HG03342 (cell line): Measurements from ENCODE around the gene CX3CR1.

Source experiments
- ATAC-seq: cut with Tn5 transposase; IDR thresholded peaks from one replicate; pipeline ENCODE4 v1.9.1; 2021; ENCODE audit warnings: mild to moderate bottlenecking, moderate library complexity; ENCODE audit not compliant: unreplicated experiment

The CX3CR1 gene

DNA sequence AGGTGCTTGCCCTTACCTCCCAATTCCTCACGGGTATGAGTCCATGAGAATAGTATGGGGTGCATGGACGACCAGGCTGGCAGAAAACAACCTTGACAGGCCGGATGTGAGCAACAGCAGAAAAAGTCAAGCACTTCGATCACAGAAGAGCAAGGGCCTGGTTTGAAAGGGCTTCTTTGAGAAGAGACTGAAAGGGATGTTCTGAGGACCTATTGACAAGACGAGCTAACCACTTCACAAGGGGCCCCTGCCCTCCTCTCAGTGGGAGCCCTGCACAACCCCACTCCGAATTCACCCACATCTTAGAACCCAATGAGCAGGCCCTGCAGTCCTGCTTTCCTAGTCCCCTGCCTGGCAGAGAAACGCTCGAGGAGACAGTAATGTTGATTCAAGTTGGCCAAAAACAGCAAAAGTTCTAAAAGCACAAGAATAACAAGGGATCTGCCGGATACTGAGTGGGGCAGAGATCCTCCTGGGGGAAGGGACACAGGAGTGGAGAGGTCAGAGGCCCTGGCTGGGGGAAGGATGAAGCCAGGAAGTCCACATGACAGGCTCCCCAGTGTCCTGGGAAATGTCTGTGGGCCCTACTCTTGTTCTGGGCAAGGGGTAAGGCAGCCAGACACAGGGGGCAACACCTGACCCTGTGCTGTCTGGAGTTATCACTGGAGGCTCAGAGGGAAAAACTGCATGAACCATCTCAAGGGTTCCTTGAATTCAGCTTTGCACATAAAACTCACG is 14.8 kb upstream of the CX3CR1 start:
- ATAC-seq = no peak

GRCh38 chr3:39292961-39293360 is 13.1 kb upstream of the CX3CR1 start:
- ATAC-seq = no peak

DNA sequence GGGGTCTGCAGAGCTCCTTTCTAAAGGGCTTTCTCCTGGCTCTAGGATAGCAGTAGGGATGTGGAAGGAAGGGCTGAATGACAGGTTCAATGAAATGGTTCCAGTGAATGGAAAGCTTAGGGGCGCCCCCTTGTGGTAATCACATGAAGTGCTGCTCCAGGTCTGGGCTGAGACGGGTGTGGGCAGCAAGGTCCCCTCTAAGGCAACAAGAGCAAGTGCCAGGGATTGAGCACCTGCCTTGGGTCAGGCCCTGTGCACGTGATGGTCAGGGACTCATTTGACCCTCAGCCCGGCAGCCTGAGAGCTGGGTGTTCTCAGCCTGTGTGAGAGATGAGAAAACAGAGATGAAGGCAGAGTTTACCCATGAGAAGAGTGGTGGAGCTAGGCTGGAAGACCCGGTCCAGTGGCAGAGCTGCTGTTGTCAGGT is 12.1 kb upstream of the CX3CR1 start:
- no peak for ATAC-seq

DNA sequence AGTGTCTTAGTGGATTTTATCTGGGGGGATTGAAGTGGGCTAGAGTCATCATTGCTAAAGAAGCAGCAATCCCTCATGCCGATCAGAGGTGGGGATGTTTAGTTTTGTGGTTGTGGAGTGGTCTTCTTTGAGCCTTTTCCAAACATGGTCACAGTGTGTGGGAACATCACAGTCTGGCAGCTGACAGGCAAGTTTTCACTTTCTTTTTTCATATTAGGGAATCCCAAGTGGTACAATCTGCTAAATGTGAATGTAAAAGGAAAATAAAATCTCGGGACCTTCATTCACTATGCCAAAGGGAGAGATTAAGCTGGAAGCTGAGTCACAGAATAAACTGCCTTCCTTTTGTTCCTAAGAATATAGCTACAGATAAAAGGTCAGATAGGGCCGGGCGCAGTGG is 10.4 kb upstream of the CX3CR1 start:
- ATAC-seq = no peak

- no peak for ATAC-seq
Observed at GRCh38 chr3:39289107-39289506, 9.3 kb upstream of the CX3CR1 start.

- ATAC-seq = peak; percentile 97
Observed at GRCh38 chr3:39288300-39288808, 8.5 kb upstream of the CX3CR1 start.

DNA sequence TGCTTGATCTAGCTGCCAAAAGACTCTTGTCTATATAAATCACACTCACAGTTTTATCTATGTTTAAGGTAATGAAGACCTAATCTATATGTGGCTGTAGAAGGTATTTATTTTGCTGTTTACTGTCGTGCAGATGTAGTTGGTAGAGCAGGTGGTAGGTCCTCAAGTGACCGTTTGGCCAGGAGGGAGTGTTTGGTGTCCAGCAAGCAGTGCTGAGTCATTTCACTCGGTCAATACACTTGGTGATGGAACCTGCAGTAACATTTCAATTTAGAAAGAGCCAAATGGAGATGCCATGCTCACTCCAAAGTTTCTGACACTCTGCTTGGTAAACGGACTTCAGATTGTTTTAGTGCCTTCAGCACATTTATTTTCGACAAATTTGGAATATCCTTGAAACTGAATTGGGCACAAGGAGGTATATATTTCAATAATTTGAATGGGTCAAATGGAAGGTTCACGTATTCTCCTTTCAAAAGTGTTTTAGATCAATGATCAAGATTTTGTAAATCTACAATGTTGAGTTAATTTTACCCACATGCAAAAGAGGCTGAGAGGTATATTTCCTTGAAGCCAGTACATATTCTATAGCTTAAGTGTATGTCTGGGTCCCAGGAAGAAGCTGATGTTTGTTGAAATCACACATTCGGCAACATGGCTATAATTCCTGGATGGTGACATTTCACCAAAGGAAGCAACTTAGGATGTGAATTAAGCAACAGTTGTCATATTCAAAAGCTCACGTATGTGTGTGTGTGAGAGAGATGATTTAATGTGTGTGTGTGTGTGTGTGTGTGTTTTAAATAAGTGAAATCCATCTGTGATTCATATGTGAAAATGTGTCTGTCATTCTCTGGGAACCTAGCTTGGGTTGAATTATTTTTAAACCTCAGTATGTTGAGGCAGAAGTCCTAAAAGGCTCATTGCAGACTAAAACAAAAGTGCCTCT is 7.7 kb upstream of the CX3CR1 start:
- ATAC-seq = no peak

GRCh38 chr3:39286771-39287170 is 6.9 kb upstream of the CX3CR1 start:
- no peak for ATAC-seq

GRCh38 chr3:39285332-39285731 is 5.5 kb upstream of the CX3CR1 start:
- no peak for ATAC-seq

- ATAC-seq = no peak
Observed at GRCh38 chr3:39284457-39284881, 4.6 kb upstream of the CX3CR1 start.

GRCh38 chr3:39282057-39282456 is 2.2 kb upstream of the CX3CR1 start:
- ATAC-seq = no peak

DNA sequence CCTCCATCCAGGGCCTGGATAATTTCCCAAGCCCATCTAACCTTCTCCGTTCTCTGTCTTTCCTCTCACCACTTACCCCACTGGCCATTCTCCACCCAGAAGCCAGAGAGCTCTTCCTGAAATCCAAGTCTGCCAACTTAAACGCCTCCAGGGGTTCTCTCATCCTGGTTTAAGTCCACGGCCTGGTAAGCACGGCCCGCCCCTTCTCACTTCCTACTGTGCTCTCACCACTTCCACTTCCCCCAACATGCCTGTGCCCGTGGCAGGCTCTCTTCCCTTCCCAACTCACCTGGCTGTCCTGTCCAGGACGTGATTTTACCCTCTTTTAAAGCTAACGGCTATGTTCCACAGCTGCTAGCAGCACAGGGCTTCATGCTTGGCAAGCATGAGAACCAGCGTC is 1.7 kb upstream of the CX3CR1 start:
- ATAC-seq = no peak

DNA sequence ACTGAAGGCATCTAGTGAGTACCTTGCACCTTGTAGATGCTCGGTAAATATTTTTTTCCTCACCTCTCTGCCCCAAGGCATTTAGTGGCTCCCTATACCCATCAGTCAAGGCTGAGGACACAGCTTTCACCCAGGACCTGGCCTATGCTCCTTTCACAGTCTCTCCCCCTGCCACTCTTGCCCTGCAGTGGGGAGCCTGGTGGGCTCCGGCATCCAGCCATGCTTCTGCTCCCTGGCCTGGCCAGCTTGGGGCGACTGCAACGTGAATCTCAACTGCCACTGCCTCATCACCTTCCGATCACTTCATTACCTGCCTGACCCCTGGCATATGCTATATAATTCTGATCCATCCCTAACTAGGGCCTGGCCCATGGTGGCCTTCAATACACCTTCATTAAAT is 735 bp upstream of the CX3CR1 start:
- no peak for ATAC-seq

- ATAC-seq = no peak
Observed at GRCh38 chr3:39278616-39278935, 1.3 kb downstream of the CX3CR1 start.

GRCh38 chr3:39277893-39278615 is 1.8 kb downstream of the CX3CR1 start:
- ATAC-seq = no peak

GRCh38 chr3:39276746-39277145 is 3.1 kb downstream of the CX3CR1 start:
- no peak for ATAC-seq

DNA sequence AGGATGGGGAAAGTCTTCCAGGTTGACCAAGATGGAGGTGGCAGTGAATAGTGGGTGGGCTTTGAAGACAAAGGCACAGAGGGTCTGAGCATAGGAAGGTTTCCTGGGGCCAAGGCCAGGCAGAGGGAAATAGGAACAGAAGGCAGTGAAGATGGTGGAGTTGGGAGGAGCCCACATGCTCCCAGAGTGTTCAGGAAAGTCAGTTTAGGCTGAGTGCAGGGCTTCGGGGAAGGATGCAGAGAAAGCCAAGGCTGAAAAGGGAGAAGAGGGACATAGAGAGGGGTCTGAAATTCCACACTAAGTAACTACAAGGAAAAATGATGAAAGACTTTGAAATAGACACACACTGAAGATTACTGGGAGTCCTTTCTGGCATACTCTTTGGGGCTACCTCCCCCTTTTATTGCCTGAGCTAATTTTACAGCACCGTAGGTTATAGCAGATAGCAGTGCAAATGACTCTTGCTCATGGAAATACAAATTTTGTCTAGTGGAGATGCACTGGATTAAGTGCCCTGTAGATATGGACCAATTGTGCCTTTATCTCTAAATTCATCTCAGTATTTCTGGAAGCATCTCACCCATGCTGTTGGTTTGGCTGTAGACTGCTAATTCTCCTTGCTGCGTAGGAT is 3.8 kb downstream of the CX3CR1 start:
- no peak for ATAC-seq

DNA sequence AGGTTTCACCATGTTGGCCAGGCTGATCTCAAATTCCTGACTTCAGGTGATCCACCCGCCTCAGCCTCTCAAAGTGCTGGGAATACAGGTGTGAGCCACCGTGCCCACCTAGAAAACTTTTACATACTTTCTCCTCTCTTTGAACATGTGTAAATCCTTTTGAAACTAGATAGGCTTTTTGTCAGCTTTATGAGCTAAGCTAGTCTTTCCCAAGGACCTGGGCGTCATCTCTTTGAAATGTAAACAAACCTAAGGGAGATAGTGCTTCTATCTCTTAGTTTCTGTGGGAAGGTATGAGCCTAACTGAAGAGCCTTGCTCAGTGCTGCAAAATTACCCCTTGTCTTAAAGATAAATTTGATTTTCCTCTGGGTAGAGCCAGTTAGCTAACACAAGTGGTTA is 4.8 kb downstream of the CX3CR1 start:
- ATAC-seq = no peak

DNA sequence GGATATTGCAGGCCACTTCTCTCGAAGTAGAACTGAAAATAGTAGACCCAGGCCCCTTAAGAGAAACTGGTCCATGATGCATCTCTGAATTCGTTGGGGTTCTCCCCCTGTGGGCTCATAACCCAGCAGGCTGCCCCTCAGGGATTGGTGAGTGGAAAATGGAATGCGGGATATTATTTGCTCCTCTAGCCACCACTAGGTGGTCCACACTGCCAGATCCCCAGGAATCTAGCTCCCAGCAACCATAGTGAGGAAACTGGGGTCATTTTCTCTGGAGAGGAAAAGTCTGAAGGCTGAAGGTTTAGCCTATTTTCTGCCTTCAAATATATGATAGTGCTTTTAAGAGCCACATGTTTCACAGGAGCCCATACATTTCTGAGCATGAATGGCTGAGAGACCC is 6.7 kb downstream of the CX3CR1 start:
- ATAC-seq = no peak

DNA sequence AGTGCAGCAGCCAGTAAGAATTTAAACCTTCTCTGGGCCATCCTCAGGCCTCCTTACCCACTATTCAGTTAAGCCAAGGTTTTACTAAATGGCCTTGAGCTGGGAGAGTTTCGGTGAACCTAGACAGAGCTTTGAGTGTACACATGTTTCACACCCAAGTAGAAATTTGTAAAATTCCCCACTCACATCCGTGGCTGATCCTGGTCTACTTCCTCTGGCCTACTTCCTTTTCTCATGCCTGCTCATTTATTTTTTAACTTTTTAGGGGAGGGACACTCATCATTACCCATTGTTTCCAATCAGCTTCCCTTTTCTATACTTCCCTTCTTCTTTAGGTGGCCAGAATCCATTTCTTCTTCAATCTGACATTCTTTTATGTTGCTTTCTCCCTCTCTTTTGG is 7.6 kb downstream of the CX3CR1 start:
- ATAC-seq = no peak

DNA sequence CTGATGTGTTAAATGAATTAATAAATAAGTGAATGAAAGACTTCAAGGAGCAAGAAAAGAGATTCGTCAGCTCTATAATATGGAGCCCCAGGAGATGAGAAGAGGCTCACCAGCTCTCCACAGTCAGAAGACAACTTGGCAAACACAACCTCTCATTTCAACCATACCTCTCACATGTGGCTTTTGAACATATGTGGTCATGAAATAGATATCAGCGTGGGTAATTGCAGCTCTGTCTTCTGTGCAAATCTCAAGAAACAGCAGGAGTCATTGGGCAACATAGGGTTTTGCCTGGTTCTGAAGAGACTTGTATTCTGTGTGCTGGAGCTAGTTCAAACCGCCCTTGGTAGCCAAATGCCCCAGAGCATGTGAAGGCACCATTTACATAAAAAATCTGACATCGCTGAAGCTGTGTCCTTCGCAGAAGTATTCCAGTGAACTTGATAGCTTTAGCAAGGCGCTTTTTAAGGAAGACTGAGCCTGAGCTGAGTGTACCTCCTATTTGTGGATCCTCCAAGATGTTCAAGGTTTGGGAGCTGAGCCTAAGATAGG is 8.4 kb downstream of the CX3CR1 start:
- ATAC-seq = no peak
